ENCODE measurements around the gene AKT1. TPM values are rescaled to one million over a fixed set of nuclear protein-coding genes. Genes with fewer than 3 reads are reported as not detected.

The AKT1 gene
- total and polyA plus RNA-seq, 2 of the 4 experiments (the other 2 are of a cell fraction): 193 to 221 TPM

DNA sequence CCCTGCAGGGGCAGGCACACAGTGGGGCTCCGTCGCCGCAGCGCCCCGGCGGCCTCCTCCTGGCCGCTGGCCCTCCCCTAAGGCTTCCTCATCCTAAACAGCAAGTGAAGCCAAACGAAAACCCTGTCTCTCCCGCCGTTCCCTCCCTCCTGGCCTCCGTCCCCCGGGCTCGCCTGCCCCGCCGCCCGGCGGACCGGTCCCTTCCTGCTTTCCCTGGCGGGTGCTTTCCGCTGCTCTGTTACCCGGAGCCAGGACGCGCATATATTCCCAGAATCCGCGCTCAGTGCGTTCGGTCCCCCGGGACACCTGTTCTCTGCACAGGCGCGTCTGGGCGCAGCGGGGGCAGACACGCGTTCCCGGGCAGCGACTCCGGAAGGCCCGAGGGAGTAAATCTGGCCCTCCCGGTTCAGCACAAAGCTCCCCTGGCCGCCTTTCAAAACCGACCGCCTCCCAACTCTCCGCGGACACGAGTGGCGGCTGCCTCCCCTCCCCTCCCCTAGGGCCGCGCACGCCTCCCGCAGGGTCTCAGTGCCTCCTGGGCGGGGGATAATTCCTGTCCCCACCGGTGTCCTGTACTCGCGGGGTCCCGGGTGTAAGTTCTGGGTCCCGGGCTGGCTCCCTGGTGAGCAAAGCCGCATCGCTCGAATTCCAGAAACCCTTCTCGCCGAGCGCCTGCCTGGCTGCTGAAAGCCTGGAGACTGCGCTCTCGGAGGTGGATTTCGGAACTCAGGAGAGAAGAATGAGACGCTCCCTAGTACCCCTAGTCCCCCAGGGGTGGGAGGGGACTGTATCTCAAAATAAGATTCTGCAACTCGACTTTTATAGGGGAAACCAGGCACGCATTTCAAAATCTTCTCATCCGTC, 48.1 kb upstream of the AKT1 start (continued):
- TF ChIP-seq CEBPB (IDR thresholded peaks at IDR 0.05; ENCODE audit: low read depth, low read length): no peak

DNA sequence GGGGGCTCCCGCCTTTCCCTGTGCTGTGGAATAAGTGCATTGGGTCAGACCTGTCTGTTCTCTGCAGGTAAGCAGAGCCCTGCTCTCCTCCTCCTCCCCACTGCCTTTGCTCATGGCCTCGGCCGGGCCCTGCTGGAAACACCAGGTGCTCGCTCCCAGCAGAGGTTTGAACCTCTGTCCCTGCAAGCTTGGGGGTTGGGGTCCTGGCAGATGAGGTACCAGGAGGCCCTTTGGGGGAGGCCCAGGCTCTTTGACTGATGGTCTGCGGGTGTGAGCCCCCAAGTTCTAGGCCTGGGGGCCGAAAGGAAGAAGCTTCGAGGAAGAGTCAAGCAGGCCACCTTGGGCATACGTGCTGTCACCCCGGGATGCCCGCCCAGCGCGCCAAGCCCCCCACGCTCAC, 47.5 kb upstream of the AKT1 start:
- TF ChIP-seq RAD21 (IDR thresholded peaks at IDR 0.05; ENCODE audit: low read length) (no peak), FOS (IDR thresholded peaks at IDR 0.05; ENCODE audit: low read depth, low read length) (no peak), NFE2L2 (IDR thresholded peaks at IDR 0.05; ENCODE audit: low read depth, low read length) (no peak), MAZ (IDR thresholded peaks at IDR 0.05; ENCODE audit: borderline replicate concordance, low read depth, low read length) (no peak), MAFK (IDR thresholded peaks at IDR 0.05; ENCODE audit: low read depth, low read length) (no peak)
- TF ChIP-seq, protein P1, sequence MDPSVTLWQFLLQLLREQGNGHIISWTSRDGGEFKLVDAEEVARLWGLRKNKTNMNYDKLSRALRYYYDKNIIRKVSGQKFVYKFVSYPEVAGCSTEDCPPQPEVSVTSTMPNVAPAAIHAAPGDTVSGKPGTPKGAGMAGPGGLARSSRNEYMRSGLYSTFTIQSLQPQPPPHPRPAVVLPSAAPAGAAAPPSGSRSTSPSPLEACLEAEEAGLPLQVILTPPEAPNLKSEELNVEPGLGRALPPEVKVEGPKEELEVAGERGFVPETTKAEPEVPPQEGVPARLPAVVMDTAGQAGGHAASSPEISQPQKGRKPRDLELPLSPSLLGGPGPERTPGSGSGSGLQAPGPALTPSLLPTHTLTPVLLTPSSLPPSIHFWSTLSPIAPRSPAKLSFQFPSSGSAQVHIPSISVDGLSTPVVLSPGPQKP (IDR thresholded peaks at IDR 0.05; ENCODE audit: borderline replicate concordance, low read depth, low read length): no peak
- TF ChIP-seq, protein P2, sequence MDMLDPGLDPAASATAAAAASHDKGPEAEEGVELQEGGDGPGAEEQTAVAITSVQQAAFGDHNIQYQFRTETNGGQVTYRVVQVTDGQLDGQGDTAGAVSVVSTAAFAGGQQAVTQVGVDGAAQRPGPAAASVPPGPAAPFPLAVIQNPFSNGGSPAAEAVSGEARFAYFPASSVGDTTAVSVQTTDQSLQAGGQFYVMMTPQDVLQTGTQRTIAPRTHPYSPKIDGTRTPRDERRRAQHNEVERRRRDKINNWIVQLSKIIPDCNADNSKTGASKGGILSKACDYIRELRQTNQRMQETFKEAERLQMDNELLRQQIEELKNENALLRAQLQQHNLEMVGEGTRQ (IDR thresholded peaks at IDR 0.05; ENCODE audit: low read depth, low read length): no peak
- H3K4me1 ChIP-seq (ENCODE audit: control insufficient read depth, insufficient read depth, low read length): no peaks in the 10 kb centered on the region; the same call in 1 of the 2 replicates
- no TSS peak for BruUV-seq (replicated peaks)
- H4K20me1 ChIP-seq (ENCODE audit: insufficient read depth, low read length): no peaks in the 10 kb centered on the region; the same call in 1 of the 2 replicates
- H2AK5ac ChIP-seq (ENCODE audit: low read depth, low read length): no peak overlapping the region
- no peak overlapping the region for H2BK120ac ChIP-seq (ENCODE audit: low read depth, low read length)
- peaks cover 55% of the 10 kb centered on the region for H3K27me3 ChIP-seq (ENCODE audit: control insufficient read depth, insufficient read depth, low read length)
- no peak overlapping the region for H3K14ac ChIP-seq (replicated peaks; ENCODE audit: low read depth, low read length)
- no peak overlapping the region for H4K8ac ChIP-seq (ENCODE audit: low read depth in 2 of 2, low read length in 2 of 2)
- no peak overlapping the region for H2AK9ac ChIP-seq (replicated peaks; ENCODE audit: low read depth, low read length, poor library complexity)
- H2BK15ac ChIP-seq (ENCODE audit: low read depth, low read length): no peak overlapping the region
- no peak overlapping the region for H3K4me3 ChIP-seq (ENCODE audit: insufficient read depth, low read depth, low read length)
- ATAC-seq (ENCODE audit: low read depth): no peak
- no peak overlapping the region for H3K56ac ChIP-seq (ENCODE audit: extremely low read depth, insufficient read depth, low read length)
- peak overlapping the region; percentile 67 for H2AFZ ChIP-seq (replicated peaks; ENCODE audit: low read length, poor library complexity)
- CTCF ChIA-PET: no interaction called here
- WGBS, 2 experiments (ENCODE audit: extremely low coverage in 2 of 2, insufficient read length in 1 of 2): 7% methylated on average over 3 of the region's 13 CpGs; no CpG with 5 or more reads in 1 of the 2 experiments
- POLR2A ChIA-PET (ENCODE audit: unreplicated experiment): no interaction called here
- H4K5ac ChIP-seq (ENCODE audit: low read depth, low read length): no peak overlapping the region
- H3K79me1 ChIP-seq (ENCODE audit: low read depth in 1 of 2, low read length in 2 of 2): no peaks in the 10 kb centered on the region
- H3K27ac ChIP-seq (ENCODE audit: insufficient read depth, low read length): no peak overlapping the region
- no peak overlapping the region for H2BK20ac ChIP-seq (ENCODE audit: low read depth, low read length)
- no peak overlapping the region for H4K91ac ChIP-seq (ENCODE audit: insufficient read depth, low read depth, low read length)
- intact Hi-C loops (cut with micrococcal nuclease): no loop called here
- H2BK5ac ChIP-seq (ENCODE audit: low read depth, low read length, poor library complexity, severe bottlenecking): no peak overlapping the region
- dilution Hi-C loops (cut with HindIII; ENCODE audit: low sequenced_read_pairs, unreplicated experiment): no loop called here
- peaks cover 5% of the 10 kb centered on the region for H3K9me3 ChIP-seq (ENCODE audit: control insufficient read depth, insufficient read depth, low read length)
- H3K9me1 ChIP-seq (ENCODE audit: insufficient read depth, low read length): no peaks in the 10 kb centered on the region
- H3K9ac ChIP-seq (ENCODE audit: low read depth, low read length): no peak overlapping the region
- no peak overlapping the region for H3K23ac ChIP-seq (ENCODE audit: low read depth, low read length)
- no peak for DNase-seq
- H3K4me2 ChIP-seq (ENCODE audit: low read depth, low read length): no peak overlapping the region
- in situ Hi-C loops (cut with MboI; ENCODE audit: low sequenced_read_pairs): no loop called here
- no peaks in the 10 kb centered on the region for H3K36me3 ChIP-seq (ENCODE audit: control insufficient read depth, insufficient read depth, low read length)
- no peak overlapping the region for H3K4ac ChIP-seq (ENCODE audit: low read depth, low read length)
- no peak overlapping the region for H3K18ac ChIP-seq (ENCODE audit: low read depth, low read length)
